ENCODE measurements around the gene ENDOU.

Gene ENDOU

GRCh38 chr12:47744005-47744651 lies 18.8 kb upstream of the ENDOU start:
- no peak for DNase-seq (ENCODE audit: low read depth)

- DNase-seq (ENCODE audit: low read depth): no peak
Measured at GRCh38 chr12:47743311-47743860, 18.1 kb upstream of the ENDOU start.

GRCh38 chr12:47742253-47742825 lies 17.0 kb upstream of the ENDOU start:
- no peak for DNase-seq (ENCODE audit: low read depth)

- no peak for DNase-seq (ENCODE audit: low read depth)
Measured at GRCh38 chr12:47741340-47741703, 16.0 kb upstream of the ENDOU start.

GRCh38 chr12:47740606-47741339 lies 15.5 kb upstream of the ENDOU start:
- DNase-seq (ENCODE audit: low read depth): no peak

GRCh38 chr12:47739979-47740378 lies 14.7 kb upstream of the ENDOU start:
- no peak for DNase-seq (ENCODE audit: low read depth)

GRCh38 chr12:47739297-47739696 lies 14.0 kb upstream of the ENDOU start:
- no peak for DNase-seq (ENCODE audit: low read depth)

- no peak for DNase-seq (ENCODE audit: low read depth)
Measured at GRCh38 chr12:47737936-47738594, 12.8 kb upstream of the ENDOU start.

- peak; percentile 75 for DNase-seq (ENCODE audit: low read depth)
Measured at GRCh38 chr12:47736877-47737676, 11.8 kb upstream of the ENDOU start.

- DNase-seq (ENCODE audit: low read depth): no peak
Measured at GRCh38 chr12:47736216-47736615, 10.9 kb upstream of the ENDOU start.

GRCh38 chr12:47735649-47736048 lies 10.4 kb upstream of the ENDOU start:
- no peak for DNase-seq (ENCODE audit: low read depth)

- no peak for DNase-seq (ENCODE audit: low read depth)
Measured at GRCh38 chr12:47734725-47735480, 9.6 kb upstream of the ENDOU start.

GRCh38 chr12:47733142-47733541 lies 7.9 kb upstream of the ENDOU start:
- no peak for DNase-seq (ENCODE audit: low read depth)

GRCh38 chr12:47732504-47732903 lies 7.2 kb upstream of the ENDOU start:
- no peak for DNase-seq (ENCODE audit: low read depth)

- DNase-seq (ENCODE audit: low read depth): no peak
Measured at GRCh38 chr12:47731723-47732122, 6.4 kb upstream of the ENDOU start.

GRCh38 chr12:47730341-47730744 lies 5.1 kb upstream of the ENDOU start:
- DNase-seq (ENCODE audit: low read depth): no peak

- no peak for DNase-seq (ENCODE audit: low read depth)
Measured at GRCh38 chr12:47729233-47729632, 3.9 kb upstream of the ENDOU start.

GRCh38 chr12:47725893-47726292 lies 603 bp upstream of the ENDOU start:
- peak; percentile 67 for DNase-seq (ENCODE audit: low read depth)

GRCh38 chr12:47722941-47723631 lies 2.2 kb downstream of the ENDOU start:
- DNase-seq (ENCODE audit: low read depth): no peak

- DNase-seq (ENCODE audit: low read depth): no peak
Measured at GRCh38 chr12:47722136-47722834, 3.0 kb downstream of the ENDOU start.
